Measurements from ENCODE around the gene KRT3. TPM values are rescaled to one million over a fixed set of nuclear protein-coding genes. Genes with fewer than 3 reads are reported as not detected.

The KRT3 gene
- total and polyA plus RNA-seq, 4 donors = not detected

DNA sequence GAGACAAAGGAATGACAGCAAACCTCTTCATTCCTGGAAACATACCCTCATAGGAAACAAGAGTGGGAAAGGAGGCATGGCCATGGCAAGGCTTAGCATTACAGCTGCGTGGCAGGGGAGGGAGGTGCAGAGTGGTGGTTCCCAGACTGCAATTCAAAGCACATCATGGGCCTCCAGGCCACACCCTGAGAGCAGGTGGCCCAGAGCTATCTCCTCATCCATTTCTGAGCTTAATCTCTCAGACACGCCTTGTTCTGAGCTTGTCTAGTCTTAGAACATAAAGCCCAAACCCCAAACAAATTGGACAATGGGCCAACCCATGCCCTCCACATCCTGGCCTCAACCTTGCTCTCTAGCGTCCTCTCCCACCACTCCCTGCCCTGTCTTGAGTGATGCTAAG is 5.9 kb upstream of the KRT3 start:
- DNase-seq (ENCODE audit: low spot score) = no peak
- no peaks in the 10 kb centered on the region for H3K4me1 ChIP-seq (ENCODE audit: control insufficient read depth in 4 of 4, insufficient read depth in 4 of 4, low read length in 3 of 4)
- H3K4me3 ChIP-seq (ENCODE audit: low read depth in 1 of 3, low read length in 3 of 3) = no peak overlapping the region
- 64% methylated on average over 3 of the region's 3 CpGs for WGBS
- H3K36me3 ChIP-seq (ENCODE audit: control insufficient read depth in 4 of 4, insufficient read depth in 3 of 4, low read depth in 1 of 4, low read length in 3 of 4) = no peaks in the 10 kb centered on the region
- no peak overlapping the region for H3K9ac ChIP-seq (ENCODE audit: low read depth in 1 of 2, low read length in 2 of 2)
- no peak overlapping the region for H3K27ac ChIP-seq (ENCODE audit: low read depth in 1 of 2, low read length in 2 of 2)
- TF ChIP-seq HNF4A (conservative IDR thresholded peaks at IDR 0.05) = no peak
- TF ChIP-seq YY1 (IDR thresholded peaks at IDR 0.05) = no peak
- TF ChIP-seq, protein P1, sequence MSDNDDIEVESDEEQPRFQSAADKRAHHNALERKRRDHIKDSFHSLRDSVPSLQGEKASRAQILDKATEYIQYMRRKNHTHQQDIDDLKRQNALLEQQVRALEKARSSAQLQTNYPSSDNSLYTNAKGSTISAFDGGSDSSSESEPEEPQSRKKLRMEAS (IDR thresholded peaks at IDR 0.05) = no peak
- TF ChIP-seq GABPA (IDR thresholded peaks at IDR 0.05 in 1 of 2, conservative IDR thresholded peaks at IDR 0.05 in 1 of 2) = no peak
- no peak for TF ChIP-seq RAD21 (IDR thresholded peaks at IDR 0.05)
- TF ChIP-seq, protein P2, sequence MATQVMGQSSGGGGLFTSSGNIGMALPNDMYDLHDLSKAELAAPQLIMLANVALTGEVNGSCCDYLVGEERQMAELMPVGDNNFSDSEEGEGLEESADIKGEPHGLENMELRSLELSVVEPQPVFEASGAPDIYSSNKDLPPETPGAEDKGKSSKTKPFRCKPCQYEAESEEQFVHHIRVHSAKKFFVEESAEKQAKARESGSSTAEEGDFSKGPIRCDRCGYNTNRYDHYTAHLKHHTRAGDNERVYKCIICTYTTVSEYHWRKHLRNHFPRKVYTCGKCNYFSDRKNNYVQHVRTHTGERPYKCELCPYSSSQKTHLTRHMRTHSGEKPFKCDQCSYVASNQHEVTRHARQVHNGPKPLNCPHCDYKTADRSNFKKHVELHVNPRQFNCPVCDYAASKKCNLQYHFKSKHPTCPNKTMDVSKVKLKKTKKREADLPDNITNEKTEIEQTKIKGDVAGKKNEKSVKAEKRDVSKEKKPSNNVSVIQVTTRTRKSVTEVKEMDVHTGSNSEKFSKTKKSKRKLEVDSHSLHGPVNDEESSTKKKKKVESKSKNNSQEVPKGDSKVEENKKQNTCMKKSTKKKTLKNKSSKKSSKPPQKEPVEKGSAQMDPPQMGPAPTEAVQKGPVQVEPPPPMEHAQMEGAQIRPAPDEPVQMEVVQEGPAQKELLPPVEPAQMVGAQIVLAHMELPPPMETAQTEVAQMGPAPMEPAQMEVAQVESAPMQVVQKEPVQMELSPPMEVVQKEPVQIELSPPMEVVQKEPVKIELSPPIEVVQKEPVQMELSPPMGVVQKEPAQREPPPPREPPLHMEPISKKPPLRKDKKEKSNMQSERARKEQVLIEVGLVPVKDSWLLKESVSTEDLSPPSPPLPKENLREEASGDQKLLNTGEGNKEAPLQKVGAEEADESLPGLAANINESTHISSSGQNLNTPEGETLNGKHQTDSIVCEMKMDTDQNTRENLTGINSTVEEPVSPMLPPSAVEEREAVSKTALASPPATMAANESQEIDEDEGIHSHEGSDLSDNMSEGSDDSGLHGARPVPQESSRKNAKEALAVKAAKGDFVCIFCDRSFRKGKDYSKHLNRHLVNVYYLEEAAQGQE (IDR thresholded peaks at IDR 0.05) = no peak
- TF ChIP-seq, protein P3, sequence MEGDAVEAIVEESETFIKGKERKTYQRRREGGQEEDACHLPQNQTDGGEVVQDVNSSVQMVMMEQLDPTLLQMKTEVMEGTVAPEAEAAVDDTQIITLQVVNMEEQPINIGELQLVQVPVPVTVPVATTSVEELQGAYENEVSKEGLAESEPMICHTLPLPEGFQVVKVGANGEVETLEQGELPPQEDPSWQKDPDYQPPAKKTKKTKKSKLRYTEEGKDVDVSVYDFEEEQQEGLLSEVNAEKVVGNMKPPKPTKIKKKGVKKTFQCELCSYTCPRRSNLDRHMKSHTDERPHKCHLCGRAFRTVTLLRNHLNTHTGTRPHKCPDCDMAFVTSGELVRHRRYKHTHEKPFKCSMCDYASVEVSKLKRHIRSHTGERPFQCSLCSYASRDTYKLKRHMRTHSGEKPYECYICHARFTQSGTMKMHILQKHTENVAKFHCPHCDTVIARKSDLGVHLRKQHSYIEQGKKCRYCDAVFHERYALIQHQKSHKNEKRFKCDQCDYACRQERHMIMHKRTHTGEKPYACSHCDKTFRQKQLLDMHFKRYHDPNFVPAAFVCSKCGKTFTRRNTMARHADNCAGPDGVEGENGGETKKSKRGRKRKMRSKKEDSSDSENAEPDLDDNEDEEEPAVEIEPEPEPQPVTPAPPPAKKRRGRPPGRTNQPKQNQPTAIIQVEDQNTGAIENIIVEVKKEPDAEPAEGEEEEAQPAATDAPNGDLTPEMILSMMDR (IDR thresholded peaks at IDR 0.05; ENCODE audit: low read depth, low read length, missing input control) = no peak
- no peak for TF ChIP-seq HNF4G (IDR thresholded peaks at IDR 0.05)
- no peak for TF ChIP-seq SP1 (IDR thresholded peaks at IDR 0.05)
- no peak for TF ChIP-seq EGR1 (IDR thresholded peaks at IDR 0.05; ENCODE audit: low read depth in 2 of 2)
- TF ChIP-seq JUND (IDR thresholded peaks at IDR 0.05) = no peak
- TF ChIP-seq NR2F2 (IDR thresholded peaks at IDR 0.05) = no peak
- TF ChIP-seq, protein P4, sequence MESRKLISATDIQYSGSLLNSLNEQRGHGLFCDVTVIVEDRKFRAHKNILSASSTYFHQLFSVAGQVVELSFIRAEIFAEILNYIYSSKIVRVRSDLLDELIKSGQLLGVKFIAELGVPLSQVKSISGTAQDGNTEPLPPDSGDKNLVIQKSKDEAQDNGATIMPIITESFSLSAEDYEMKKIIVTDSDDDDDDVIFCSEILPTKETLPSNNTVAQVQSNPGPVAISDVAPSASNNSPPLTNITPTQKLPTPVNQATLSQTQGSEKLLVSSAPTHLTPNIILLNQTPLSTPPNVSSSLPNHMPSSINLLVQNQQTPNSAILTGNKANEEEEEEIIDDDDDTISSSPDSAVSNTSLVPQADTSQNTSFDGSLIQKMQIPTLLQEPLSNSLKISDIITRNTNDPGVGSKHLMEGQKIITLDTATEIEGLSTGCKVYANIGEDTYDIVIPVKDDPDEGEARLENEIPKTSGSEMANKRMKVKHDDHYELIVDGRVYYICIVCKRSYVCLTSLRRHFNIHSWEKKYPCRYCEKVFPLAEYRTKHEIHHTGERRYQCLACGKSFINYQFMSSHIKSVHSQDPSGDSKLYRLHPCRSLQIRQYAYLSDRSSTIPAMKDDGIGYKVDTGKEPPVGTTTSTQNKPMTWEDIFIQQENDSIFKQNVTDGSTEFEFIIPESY (IDR thresholded peaks at IDR 0.05) = no peak
- TF ChIP-seq TAF1 (conservative IDR thresholded peaks at IDR 0.05) = no peak
- no peak for TF ChIP-seq FOXA2 (IDR thresholded peaks at IDR 0.05)
- TF ChIP-seq FOXA1 (IDR thresholded peaks at IDR 0.05) = no peak
- TF ChIP-seq, protein P5, sequence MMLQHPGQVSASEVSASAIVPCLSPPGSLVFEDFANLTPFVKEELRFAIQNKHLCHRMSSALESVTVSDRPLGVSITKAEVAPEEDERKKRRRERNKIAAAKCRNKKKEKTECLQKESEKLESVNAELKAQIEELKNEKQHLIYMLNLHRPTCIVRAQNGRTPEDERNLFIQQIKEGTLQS (IDR thresholded peaks at IDR 0.05) = no peak
- TF ChIP-seq RXRA (IDR thresholded peaks at IDR 0.05) = no peak
- H3K9me3 ChIP-seq (ENCODE audit: control insufficient read depth in 4 of 4, low read length in 3 of 4) = no peaks in the 10 kb centered on the region
- no peaks in the 10 kb centered on the region for H3K27me3 ChIP-seq (ENCODE audit: control insufficient read depth in 4 of 4, insufficient read depth in 4 of 4, low read length in 3 of 4)

Data from liver (tissue), 9 donors.